Measurements from ENCODE around the gene MIB1. TPM values are rescaled to one million over a fixed set of nuclear protein-coding genes. Genes with fewer than 3 reads are reported as not detected.

Gene MIB1
- total and polyA plus RNA-seq, 10 of the 15 experiments (the other 5 are each of a cell fraction or from before 2014, with no cell fraction given), result 2.3 to 27.5 (median 10.4) TPM

- TF ChIP-seq, protein P1, sequence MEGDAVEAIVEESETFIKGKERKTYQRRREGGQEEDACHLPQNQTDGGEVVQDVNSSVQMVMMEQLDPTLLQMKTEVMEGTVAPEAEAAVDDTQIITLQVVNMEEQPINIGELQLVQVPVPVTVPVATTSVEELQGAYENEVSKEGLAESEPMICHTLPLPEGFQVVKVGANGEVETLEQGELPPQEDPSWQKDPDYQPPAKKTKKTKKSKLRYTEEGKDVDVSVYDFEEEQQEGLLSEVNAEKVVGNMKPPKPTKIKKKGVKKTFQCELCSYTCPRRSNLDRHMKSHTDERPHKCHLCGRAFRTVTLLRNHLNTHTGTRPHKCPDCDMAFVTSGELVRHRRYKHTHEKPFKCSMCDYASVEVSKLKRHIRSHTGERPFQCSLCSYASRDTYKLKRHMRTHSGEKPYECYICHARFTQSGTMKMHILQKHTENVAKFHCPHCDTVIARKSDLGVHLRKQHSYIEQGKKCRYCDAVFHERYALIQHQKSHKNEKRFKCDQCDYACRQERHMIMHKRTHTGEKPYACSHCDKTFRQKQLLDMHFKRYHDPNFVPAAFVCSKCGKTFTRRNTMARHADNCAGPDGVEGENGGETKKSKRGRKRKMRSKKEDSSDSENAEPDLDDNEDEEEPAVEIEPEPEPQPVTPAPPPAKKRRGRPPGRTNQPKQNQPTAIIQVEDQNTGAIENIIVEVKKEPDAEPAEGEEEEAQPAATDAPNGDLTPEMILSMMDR (IDR thresholded peaks at IDR 0.05 in 2 of 3, conservative IDR thresholded peaks at IDR 0.05 in 1 of 3; ENCODE audit: control insufficient read depth in 2 of 3, extremely low read depth in 1 of 3, insufficient read depth in 1 of 3, low read depth in 3 of 3, low read length in 3 of 3), result no peak
- TF ChIP-seq FOXK2 (IDR thresholded peaks at IDR 0.05) (no peak), RELB (IDR thresholded peaks at IDR 0.05; ENCODE audit: low read depth) (no peak), MYB (IDR thresholded peaks at IDR 0.05; ENCODE audit: borderline replicate concordance, low read depth, low read length) (no peak), CREM (IDR thresholded peaks at IDR 0.05; ENCODE audit: low read depth) (0 out of 2 replicates have a peak, but pooled peaks have one; percentile 15), KLF5 (IDR thresholded peaks at IDR 0.05; ENCODE audit: partially characterized antibody) (no peak), HDAC2 (IDR thresholded peaks at IDR 0.05) (no peak), TARDBP (IDR thresholded peaks at IDR 0.05; ENCODE audit: borderline replicate concordance) (no peak), POLR2A (IDR thresholded peaks at IDR 0.05; ENCODE audit: low read depth, low read length) (no peak), KDM1A (IDR thresholded peaks at IDR 0.05; ENCODE audit: borderline replicate concordance) (no peak), BACH1 (IDR thresholded peaks at IDR 0.05; ENCODE audit: borderline replicate concordance) (no peak), STAT1 (conservative IDR thresholded peaks at IDR 0.05) (no peak), WRNIP1 (IDR thresholded peaks at IDR 0.05; ENCODE audit: borderline replicate concordance, low read depth, low read length) (no peak)
Measured at GRCh38 chr18:21857871-21858270, 117.3 kb downstream of the MIB1 start (continued).
